Measurements from ENCODE around the gene LAIR1.

GRCh38 chr19:54405628-54406027, 40.9 kb upstream of the LAIR1 start:
- TF ChIP-seq, protein P1, sequence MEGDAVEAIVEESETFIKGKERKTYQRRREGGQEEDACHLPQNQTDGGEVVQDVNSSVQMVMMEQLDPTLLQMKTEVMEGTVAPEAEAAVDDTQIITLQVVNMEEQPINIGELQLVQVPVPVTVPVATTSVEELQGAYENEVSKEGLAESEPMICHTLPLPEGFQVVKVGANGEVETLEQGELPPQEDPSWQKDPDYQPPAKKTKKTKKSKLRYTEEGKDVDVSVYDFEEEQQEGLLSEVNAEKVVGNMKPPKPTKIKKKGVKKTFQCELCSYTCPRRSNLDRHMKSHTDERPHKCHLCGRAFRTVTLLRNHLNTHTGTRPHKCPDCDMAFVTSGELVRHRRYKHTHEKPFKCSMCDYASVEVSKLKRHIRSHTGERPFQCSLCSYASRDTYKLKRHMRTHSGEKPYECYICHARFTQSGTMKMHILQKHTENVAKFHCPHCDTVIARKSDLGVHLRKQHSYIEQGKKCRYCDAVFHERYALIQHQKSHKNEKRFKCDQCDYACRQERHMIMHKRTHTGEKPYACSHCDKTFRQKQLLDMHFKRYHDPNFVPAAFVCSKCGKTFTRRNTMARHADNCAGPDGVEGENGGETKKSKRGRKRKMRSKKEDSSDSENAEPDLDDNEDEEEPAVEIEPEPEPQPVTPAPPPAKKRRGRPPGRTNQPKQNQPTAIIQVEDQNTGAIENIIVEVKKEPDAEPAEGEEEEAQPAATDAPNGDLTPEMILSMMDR (IDR thresholded peaks at IDR 0.05) = no peak
- TF ChIP-seq EZH2phosphoT487 (IDR thresholded peaks at IDR 0.05) = no peak

All from neural progenitor cell (in vitro differentiated cells).